GM12891 (cell line): ENCODE measurements around the gene PTPN23.

Experiments
- PAX5 ChIP-seq: IDR thresholded peaks from 2 replicates; pipeline ENCODE4 v1.6.1; 2011; ENCODE audit warnings: low read length, moderate library complexity, mild to moderate bottlenecking; ENCODE audit not compliant: insufficient read depth, severe bottlenecking
- POLR2A ChIP-seq: IDR thresholded peaks from 2 replicates; pipeline ENCODE4 v1.6.1; 2011; ENCODE audit warnings: low read depth, low read length, control low read depth
- POLR2AphosphoS5 ChIP-seq: IDR thresholded peaks from 2 replicates; pipeline ENCODE4 v1.6.1; 2011; ENCODE audit warnings: low read depth, low read length, control low read depth
- POU2F2 ChIP-seq: IDR thresholded peaks from 2 replicates; pipeline ENCODE4 v1.6.1; 2011; ENCODE audit warnings: low read depth, mild to moderate bottlenecking, control low read depth, low read length, moderate library complexity
- SPI1 ChIP-seq: IDR thresholded peaks from 2 replicates; pipeline ENCODE4 v1.6.1; 2011; ENCODE audit warnings: low read depth, low read length, control low read depth
- TAF1 ChIP-seq: IDR thresholded peaks from 2 replicates; pipeline ENCODE4 v1.6.1; 2011; ENCODE audit warnings: low read depth, low read length, control low read depth

DNA sequence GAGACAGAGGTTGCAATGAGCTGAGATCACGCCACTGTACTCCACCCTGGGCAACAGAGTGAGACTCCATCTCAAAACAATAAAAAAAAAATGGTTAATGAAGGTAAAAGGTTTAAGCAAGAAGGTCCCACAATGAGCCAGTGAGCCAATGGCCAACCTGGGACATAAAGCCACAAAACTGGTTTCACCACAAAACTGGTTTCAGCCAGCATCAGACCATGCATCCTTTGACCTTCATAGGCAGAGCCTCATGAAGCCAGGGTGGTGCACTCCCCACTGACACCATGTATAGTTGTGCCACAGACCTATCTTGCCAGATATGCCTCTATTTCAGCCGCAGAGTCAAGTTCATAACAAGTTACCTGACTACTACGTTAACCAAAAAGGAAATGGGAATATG lies 53.0 kb downstream of the PTPN23 start:
- no peak for TF ChIP-seq POLR2AphosphoS5
- TF ChIP-seq POU2F2: no peak
- no peak for TF ChIP-seq SPI1
- no peak for TF ChIP-seq POLR2A
- TF ChIP-seq TAF1: no peak
- TF ChIP-seq PAX5: no peak
